Neural crest cell (in vitro differentiated cells): Measurements from ENCODE around the gene BTBD17. TPM values are rescaled to one million over a fixed set of nuclear protein-coding genes. Genes with fewer than 3 reads are reported as not detected.

Experiments
- DNase-seq: peaks from one replicate; pipeline ENCODE4 v3.0.0; 2021; ENCODE audit warnings: low read depth, mixed read lengths, low spot score
- H3K27ac Mint-ChIP-seq: one replicate; pipeline ENCODE4 v1.8.0; 2021; ENCODE audit warnings: mild to moderate bottlenecking, mixed read lengths; ENCODE audit not compliant: unreplicated experiment
- H3K27me3 Mint-ChIP-seq: 2 replicates; pipeline ENCODE4 v1.8.0; 2021; ENCODE audit warnings: low read depth, mild to moderate bottlenecking, mixed read lengths
- H3K36me3 Mint-ChIP-seq: 2 replicates; pipeline ENCODE4 v1.8.0; 2021; ENCODE audit warnings: low read depth, mild to moderate bottlenecking, mixed read lengths
- H3K4me1 Mint-ChIP-seq: 2 replicates; pipeline ENCODE4 v1.8.0; 2021; ENCODE audit warnings: mixed read lengths
- H3K4me3 Mint-ChIP-seq: one replicate; pipeline ENCODE4 v1.8.0; 2021; ENCODE audit warnings: mild to moderate bottlenecking, mixed read lengths
- H3K9me3 Mint-ChIP-seq: 2 replicates; pipeline ENCODE4 v1.8.0; 2021; ENCODE audit warnings: mixed read lengths
- CTCF ChIP-seq: fragments of 200-600 bp; sonication (generic); conservative IDR thresholded peaks from 2 replicates; pipeline ENCODE4 v1.5.0; 2021; ENCODE audit warnings: antibody characterized with exemption, mild to moderate bottlenecking
- total RNA-seq: library from RNA; stranded (reverse); gene quantifications from 2 replicates; pipeline ENCODE4 v1.2.1, GENCODE V29; 2021

The BTBD17 gene
- total RNA-seq, 1 donor from 2014 or later = 12.3 TPM

GRCh38 chr17:74360899-74361229, 804 bp downstream of the BTBD17 start:
- no peak for TF ChIP-seq CTCF
- Mint-ChIP-seq H3K36me3 (peaks cover 2% of the 10 kb centered on the region), H3K27ac (peak overlapping the region; percentile 97), H3K4me3 (peak overlapping the region; percentile 82), H3K4me1 (peaks cover 39% of the 10 kb centered on the region), H3K27me3 (peaks cover 27% of the 10 kb centered on the region), H3K9me3 (no peaks in the 10 kb centered on the region)
- no peak for DNase-seq

- H3K27me3 Mint-ChIP-seq = peaks cover 37% of the 10 kb centered on the region
- H3K4me3 Mint-ChIP-seq = no peak overlapping the region
- H3K4me1 Mint-ChIP-seq = peaks cover 39% of the 10 kb centered on the region
These were observed 1.8 kb downstream of the BTBD17 start for GRCh38 chr17:74359916-74360315.

GRCh38 chr17:74358697-74359096, 3.0 kb downstream of the BTBD17 start:
- Mint-ChIP-seq H3K36me3 (peaks cover 2% of the 10 kb centered on the region), H3K27me3 (peaks cover 49% of the 10 kb centered on the region)

More at GRCh38 chr17:74359916-74360315, 1.8 kb downstream of the BTBD17 start:
- no peaks in the 10 kb centered on the region for H3K9me3 Mint-ChIP-seq
- no peak overlapping the region for H3K27ac Mint-ChIP-seq
- no peak for DNase-seq
- TF ChIP-seq CTCF = no peak
- H3K36me3 Mint-ChIP-seq = peaks cover 2% of the 10 kb centered on the region

GRCh38 chr17:74357466-74357809, 4.2 kb downstream of the BTBD17 start:
- peak overlapping the region; percentile 31 for H3K4me3 Mint-ChIP-seq
- TF ChIP-seq CTCF = no peak

More at GRCh38 chr17:74358697-74359096, 3.0 kb downstream of the BTBD17 start:
- Mint-ChIP-seq H3K27ac (no peak overlapping the region), H3K9me3 (no peaks in the 10 kb centered on the region), H3K4me3 (peak overlapping the region; percentile 21), H3K4me1 (peaks cover 44% of the 10 kb centered on the region)
- no peak for DNase-seq
- TF ChIP-seq CTCF = no peak

GRCh38 chr17:74356646-74357465, 4.8 kb downstream of the BTBD17 start:
- TF ChIP-seq CTCF = peak; percentile 11
- H3K27ac Mint-ChIP-seq = no peak overlapping the region
- no peak for DNase-seq
- no peak overlapping the region for H3K4me3 Mint-ChIP-seq
- H3K4me1 Mint-ChIP-seq = peaks cover 30% of the 10 kb centered on the region
- H3K27me3 Mint-ChIP-seq = peaks cover 67% of the 10 kb centered on the region
- H3K9me3 Mint-ChIP-seq = no peaks in the 10 kb centered on the region
- peaks cover 2% of the 10 kb centered on the region for H3K36me3 Mint-ChIP-seq

More at GRCh38 chr17:74357466-74357809, 4.2 kb downstream of the BTBD17 start:
- Mint-ChIP-seq H3K27ac (no peak overlapping the region), H3K36me3 (peaks cover 2% of the 10 kb centered on the region), H3K9me3 (no peaks in the 10 kb centered on the region), H3K27me3 (peaks cover 61% of the 10 kb centered on the region), H3K4me1 (peaks cover 36% of the 10 kb centered on the region)
- DNase-seq = no peak
